ENCODE measurements around the gene CLCNKA. TPM values are rescaled to one million over a fixed set of nuclear protein-coding genes. Genes with fewer than 3 reads are reported as not detected.

The CLCNKA gene
- total RNA-seq, 1 experiment from 2014 or later = 1.5 TPM

DNA sequence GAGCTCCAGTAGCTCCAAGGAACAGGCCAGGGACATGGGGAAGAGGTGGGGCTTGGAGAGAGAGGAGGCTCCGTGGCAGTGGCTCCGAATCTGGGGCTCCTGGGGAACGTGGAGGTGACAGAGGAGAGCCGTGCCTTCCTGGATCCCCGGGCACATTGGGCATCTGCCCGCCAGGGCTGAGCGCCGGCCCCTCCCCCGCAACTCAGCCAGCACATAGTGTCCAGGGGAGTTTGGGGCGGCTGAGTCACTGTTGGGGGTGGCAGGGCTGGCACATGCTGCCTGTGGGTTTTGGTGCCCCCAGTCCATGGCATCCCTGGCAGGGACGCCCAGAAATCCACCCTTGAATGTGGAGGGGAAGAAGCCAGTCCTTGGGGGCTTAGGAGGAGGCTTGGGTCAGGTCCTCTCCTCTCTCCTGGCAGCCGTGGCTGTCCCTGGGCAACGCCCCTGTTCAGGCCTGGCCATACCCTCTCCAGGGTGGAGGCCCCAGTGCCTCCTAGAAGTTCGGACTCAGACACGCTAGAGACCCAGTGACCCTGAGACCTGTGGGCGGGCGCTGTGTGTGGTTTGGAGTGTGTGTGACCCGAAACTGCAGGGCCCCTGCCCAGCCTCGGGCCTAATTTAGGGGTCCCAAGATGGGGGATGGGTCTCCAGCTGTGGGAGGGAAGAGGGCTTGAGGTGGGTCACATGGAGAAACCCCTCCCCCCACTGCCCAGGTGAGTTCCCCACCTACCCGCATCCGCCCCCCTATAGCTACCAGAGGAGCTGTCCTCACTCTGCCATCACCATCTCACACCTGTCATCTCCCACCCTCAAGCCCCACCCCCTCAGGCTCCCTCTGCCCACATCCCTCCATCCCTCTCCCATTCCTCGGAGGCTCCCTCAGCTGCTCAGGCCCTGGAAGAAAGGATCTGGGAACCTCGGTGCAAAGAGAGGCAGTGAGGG, 5.6 kb upstream of the CLCNKA start (continued):
- TF ChIP-seq, protein P1, sequence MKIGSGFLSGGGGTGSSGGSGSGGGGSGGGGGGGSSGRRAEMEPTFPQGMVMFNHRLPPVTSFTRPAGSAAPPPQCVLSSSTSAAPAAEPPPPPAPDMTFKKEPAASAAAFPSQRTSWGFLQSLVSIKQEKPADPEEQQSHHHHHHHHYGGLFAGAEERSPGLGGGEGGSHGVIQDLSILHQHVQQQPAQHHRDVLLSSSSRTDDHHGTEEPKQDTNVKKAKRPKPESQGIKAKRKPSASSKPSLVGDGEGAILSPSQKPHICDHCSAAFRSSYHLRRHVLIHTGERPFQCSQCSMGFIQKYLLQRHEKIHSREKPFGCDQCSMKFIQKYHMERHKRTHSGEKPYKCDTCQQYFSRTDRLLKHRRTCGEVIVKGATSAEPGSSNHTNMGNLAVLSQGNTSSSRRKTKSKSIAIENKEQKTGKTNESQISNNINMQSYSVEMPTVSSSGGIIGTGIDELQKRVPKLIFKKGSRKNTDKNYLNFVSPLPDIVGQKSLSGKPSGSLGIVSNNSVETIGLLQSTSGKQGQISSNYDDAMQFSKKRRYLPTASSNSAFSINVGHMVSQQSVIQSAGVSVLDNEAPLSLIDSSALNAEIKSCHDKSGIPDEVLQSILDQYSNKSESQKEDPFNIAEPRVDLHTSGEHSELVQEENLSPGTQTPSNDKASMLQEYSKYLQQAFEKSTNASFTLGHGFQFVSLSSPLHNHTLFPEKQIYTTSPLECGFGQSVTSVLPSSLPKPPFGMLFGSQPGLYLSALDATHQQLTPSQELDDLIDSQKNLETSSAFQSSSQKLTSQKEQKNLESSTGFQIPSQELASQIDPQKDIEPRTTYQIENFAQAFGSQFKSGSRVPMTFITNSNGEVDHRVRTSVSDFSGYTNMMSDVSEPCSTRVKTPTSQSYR (CRISPR knock-in tag; IDR thresholded peaks at IDR 0.05) = no peak
- TF ChIP-seq, protein P2, sequence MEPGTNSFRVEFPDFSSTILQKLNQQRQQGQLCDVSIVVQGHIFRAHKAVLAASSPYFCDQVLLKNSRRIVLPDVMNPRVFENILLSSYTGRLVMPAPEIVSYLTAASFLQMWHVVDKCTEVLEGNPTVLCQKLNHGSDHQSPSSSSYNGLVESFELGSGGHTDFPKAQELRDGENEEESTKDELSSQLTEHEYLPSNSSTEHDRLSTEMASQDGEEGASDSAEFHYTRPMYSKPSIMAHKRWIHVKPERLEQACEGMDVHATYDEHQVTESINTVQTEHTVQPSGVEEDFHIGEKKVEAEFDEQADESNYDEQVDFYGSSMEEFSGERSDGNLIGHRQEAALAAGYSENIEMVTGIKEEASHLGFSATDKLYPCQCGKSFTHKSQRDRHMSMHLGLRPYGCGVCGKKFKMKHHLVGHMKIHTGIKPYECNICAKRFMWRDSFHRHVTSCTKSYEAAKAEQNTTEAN (CRISPR knock-in tag; IDR thresholded peaks at IDR 0.05) = no peak
- TF ChIP-seq ZNF232 (CRISPR knock-in tag; IDR thresholded peaks at IDR 0.05) = no peak
- TF ChIP-seq STAT6 (CRISPR knock-in tag; conservative IDR thresholded peaks at IDR 0.05; ENCODE audit: low read depth) = no peak
- no peak for TF ChIP-seq ZNF425 (CRISPR knock-in tag; conservative IDR thresholded peaks at IDR 0.05)
- no peak for TF ChIP-seq ATF1 (CRISPR knock-in tag; IDR thresholded peaks at IDR 0.05)
- TF ChIP-seq CBFB (CRISPR knock-in tag; IDR thresholded peaks at IDR 0.05; ENCODE audit: low read depth) = no peak
- TF ChIP-seq, protein P3, sequence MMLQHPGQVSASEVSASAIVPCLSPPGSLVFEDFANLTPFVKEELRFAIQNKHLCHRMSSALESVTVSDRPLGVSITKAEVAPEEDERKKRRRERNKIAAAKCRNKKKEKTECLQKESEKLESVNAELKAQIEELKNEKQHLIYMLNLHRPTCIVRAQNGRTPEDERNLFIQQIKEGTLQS (CRISPR knock-in tag; conservative IDR thresholded peaks at IDR 0.05) = no peak

DNA sequence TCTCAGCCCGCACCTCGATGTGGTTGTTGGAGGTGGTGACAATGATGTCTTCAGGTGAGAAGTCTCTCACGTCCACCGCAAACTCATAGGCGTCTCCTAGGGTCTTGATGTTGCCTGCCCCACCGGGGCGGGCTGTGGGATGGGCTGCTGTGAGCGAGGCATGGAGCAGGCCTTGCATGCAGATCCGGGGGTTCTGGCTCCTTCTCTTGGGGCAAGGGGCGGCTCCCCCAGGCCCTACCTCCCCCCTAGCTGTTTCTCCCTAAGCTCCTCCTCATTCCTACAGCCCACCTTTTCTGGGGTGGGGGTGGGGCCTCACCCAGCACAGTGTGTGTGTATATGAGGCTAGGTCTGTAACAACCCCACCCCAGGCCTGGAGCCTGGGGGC, 4.8 kb upstream of the CLCNKA start:
- ATAC-seq (no peak), DNase-seq (ENCODE audit: low spot score) (no peak)
- TF ChIP-seq CBFB (CRISPR knock-in tag; IDR thresholded peaks at IDR 0.05; ENCODE audit: low read depth) = no peak
- no peak for TF ChIP-seq ZNF317 (CRISPR knock-in tag; IDR thresholded peaks at IDR 0.05; ENCODE audit: borderline replicate concordance, low read depth)
- TF ChIP-seq ZNF423 (CRISPR knock-in tag; IDR thresholded peaks at IDR 0.05) = no peak
- no peak overlapping the region for H3K27ac Mint-ChIP-seq
- H3K9me3 Mint-ChIP-seq = no peaks in the 10 kb centered on the region
- no peak overlapping the region for H3K4me3 Mint-ChIP-seq
- POLR2A ChIA-PET = interaction anchor here (0.6 to 1.6 kb wide), 2 partner anchors 9 to 1554 kb away, joined by 4 to 6 read pairs; no protein-coding TSS in a partner anchor
- CTCF ChIA-PET = interaction anchor here (1.0 to 3.5 kb wide), 5 partner anchors 9 to 38 kb away, joined by 3 to 17 read pairs (median 7); no protein-coding TSS in a partner anchor
- no peaks in the 10 kb centered on the region for H3K36me3 Mint-ChIP-seq
- peaks cover 20% of the 10 kb centered on the region for H3K27me3 Mint-ChIP-seq (ENCODE audit: low read depth)
- H3K4me1 Mint-ChIP-seq = peaks cover 68% of the 10 kb centered on the region
